ENCODE data around the gene PNKD.

DNA sequence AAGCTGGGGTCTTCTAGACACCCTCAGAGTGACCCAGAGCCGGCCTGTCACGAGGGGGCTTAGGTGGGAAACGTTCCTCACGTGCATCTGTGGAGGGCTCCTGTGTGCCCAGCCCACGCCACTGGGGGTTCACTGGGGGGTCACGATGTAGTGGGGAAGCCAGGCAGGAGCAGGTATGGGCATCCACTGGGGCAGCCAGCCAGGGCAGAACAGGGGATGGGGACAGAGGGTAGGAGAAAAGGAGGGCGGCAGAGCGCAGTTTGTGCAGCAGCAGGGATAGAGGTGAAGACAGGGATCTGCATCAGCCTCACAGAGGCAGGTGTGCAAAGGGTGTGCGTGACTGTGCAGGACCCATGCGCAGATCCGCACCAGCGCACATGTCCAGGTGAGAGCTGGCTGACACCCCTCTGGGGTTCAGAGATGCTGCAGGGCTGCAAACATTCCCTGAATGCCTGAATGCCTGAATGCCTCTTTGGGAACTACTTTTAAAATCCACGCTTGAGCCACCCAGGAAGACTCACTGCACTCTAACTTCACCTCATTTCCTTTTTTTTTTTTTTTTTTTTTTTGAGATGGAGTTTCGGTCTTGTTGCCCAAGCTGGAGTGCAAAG is 10.0 kb downstream of the PNKD start:
- TF ChIP-seq EZH2 (IDR thresholded peaks at IDR 0.05; ENCODE audit: low read depth, low read length, severe bottlenecking) (no peak), TCF12 (IDR thresholded peaks at IDR 0.05; ENCODE audit: low read depth, low read length) (no peak)
